GM10266 (cell line): ENCODE results near the gene BEST3.

Source experiments
- DNase-seq: peaks from one replicate; pipeline ENCODE4 v3.0.0; 2012; ENCODE audit errors: extremely low spot score
- TF ChIP-seq, protein P1 (sequence below): IDR thresholded peaks from 2 replicates; pipeline ENCODE4 v1.5.1; 2012; ENCODE audit warnings: mild to moderate bottlenecking, low read depth; ENCODE audit not compliant: control insufficient read depth, insufficient read depth; ENCODE audit errors: missing control alignments

Gene BEST3

GRCh38 chr12:69647178-69647577, 51.9 kb downstream of the BEST3 start:
- TF ChIP-seq, protein P1, sequence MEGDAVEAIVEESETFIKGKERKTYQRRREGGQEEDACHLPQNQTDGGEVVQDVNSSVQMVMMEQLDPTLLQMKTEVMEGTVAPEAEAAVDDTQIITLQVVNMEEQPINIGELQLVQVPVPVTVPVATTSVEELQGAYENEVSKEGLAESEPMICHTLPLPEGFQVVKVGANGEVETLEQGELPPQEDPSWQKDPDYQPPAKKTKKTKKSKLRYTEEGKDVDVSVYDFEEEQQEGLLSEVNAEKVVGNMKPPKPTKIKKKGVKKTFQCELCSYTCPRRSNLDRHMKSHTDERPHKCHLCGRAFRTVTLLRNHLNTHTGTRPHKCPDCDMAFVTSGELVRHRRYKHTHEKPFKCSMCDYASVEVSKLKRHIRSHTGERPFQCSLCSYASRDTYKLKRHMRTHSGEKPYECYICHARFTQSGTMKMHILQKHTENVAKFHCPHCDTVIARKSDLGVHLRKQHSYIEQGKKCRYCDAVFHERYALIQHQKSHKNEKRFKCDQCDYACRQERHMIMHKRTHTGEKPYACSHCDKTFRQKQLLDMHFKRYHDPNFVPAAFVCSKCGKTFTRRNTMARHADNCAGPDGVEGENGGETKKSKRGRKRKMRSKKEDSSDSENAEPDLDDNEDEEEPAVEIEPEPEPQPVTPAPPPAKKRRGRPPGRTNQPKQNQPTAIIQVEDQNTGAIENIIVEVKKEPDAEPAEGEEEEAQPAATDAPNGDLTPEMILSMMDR: no peak
- no peak for DNase-seq

GRCh38 chr12:69645031-69645430, 54.1 kb downstream of the BEST3 start:
- no peak for DNase-seq
- TF ChIP-seq, protein P1: no peak

GRCh38 chr12:69644511-69644910, 54.6 kb downstream of the BEST3 start:
- no peak for DNase-seq
- TF ChIP-seq, protein P1: no peak

DNA sequence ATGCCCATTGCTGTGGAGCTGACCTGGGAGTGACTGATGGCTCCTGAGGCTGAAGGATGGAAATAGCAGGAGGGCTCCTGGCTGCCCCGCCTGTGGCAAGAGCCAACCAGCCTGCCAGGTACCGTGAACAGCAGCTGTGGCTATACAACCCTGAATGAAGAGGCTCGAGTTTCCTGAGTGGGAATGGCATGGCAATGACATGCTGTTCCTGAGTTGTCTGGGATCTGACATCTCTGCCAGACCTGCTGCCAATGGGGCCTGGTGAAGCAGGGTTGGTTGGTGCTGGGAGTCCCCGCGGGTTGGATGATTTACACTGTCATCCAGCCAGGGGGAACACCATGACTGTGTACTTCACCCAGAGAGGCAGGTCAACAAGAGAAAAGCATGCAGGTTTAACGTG, 56.6 kb downstream of the BEST3 start:
- TF ChIP-seq, protein P1: no peak
- DNase-seq: no peak

DNA sequence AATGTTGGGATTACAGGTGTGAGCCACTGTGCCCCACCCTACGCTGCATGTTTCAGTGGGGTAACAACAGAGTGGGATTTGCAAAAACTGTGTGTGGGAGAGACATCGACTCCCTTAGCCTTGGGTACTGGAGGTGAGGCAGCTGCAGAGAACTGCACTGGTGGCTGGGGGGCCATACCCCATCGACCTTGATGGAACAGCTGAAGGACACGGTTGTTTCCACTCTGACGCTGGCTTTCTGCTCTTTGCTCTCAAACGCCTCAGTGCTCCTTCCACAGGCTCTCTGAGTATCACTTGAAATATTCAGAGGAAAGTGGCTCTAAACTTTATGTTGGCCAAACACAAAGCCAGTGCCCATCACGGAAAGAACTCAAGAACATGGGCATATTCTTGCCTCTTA, 57.6 kb downstream of the BEST3 start:
- TF ChIP-seq, protein P1: no peak
- DNase-seq: no peak

- peak; percentile 75 for DNase-seq
- TF ChIP-seq, protein P1: peak; percentile 75
These were observed 59.6 kb downstream of the BEST3 start for GRCh38 chr12:69639400-69640016.

DNA sequence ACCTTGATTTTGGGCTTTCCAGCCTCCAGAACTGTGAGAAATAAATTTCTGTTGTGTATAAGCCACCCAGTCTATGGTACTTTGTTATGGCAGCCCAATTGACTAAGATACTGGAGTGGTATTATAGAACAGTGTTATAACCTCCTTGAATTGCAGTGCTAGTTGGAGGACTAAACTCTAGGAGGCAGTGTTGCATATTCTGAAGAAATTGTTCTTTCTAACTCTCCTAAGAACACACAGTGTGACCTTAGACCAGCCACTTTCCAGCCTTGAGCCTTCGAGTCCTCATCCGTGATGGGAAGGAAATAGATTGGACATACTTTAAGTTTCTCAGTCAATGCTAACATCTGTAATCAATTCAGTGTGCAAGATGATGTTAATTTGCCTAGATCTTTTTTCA, 66.0 kb downstream of the BEST3 start:
- TF ChIP-seq, protein P1: peak; percentile 20
- DNase-seq: no peak
